HG02571 (cell line): Measurements from ENCODE around the gene PRKCA.

Experiments
- ATAC-seq: cut with Tn5 transposase; IDR thresholded peaks from one replicate; pipeline ENCODE4 v1.9.1; 2021; ENCODE audit warnings: mild to moderate bottlenecking, moderate library complexity; ENCODE audit not compliant: unreplicated experiment

PRKCA gene

GRCh38 chr17:66506641-66507040 is 204.2 kb downstream of the PRKCA start:
- ATAC-seq, result no peak

- no peak for ATAC-seq
Observed at GRCh38 chr17:66507103-66507923, 204.9 kb downstream of the PRKCA start.

GRCh38 chr17:66507982-66508760 is 205.8 kb downstream of the PRKCA start:
- ATAC-seq, result no peak

- ATAC-seq, result no peak
Observed at GRCh38 chr17:66508896-66509844, 206.8 kb downstream of the PRKCA start.

- ATAC-seq, result no peak
Observed at GRCh38 chr17:66509926-66510325, 207.5 kb downstream of the PRKCA start.

- ATAC-seq, result no peak
Observed at GRCh38 chr17:66511135-66511534, 208.7 kb downstream of the PRKCA start.

GRCh38 chr17:66514227-66514806 is 211.9 kb downstream of the PRKCA start:
- no peak for ATAC-seq

- no peak for ATAC-seq
Observed at GRCh38 chr17:66515974-66516373, 213.6 kb downstream of the PRKCA start.

GRCh38 chr17:66517336-66518009 is 215.1 kb downstream of the PRKCA start:
- no peak for ATAC-seq

GRCh38 chr17:66518108-66518507 is 215.7 kb downstream of the PRKCA start:
- ATAC-seq, result no peak

- no peak for ATAC-seq
Observed at GRCh38 chr17:66518677-66519076, 216.3 kb downstream of the PRKCA start.

- ATAC-seq, result no peak
Observed at GRCh38 chr17:66519154-66519553, 216.7 kb downstream of the PRKCA start.

GRCh38 chr17:66520999-66521398 is 218.6 kb downstream of the PRKCA start:
- ATAC-seq, result no peak

GRCh38 chr17:66522591-66523272 is 220.3 kb downstream of the PRKCA start:
- ATAC-seq, result no peak

GRCh38 chr17:66523378-66524200 is 221.2 kb downstream of the PRKCA start:
- ATAC-seq, result no peak

GRCh38 chr17:66524877-66525276 is 222.5 kb downstream of the PRKCA start:
- ATAC-seq, result no peak

- ATAC-seq, result no peak
Observed at GRCh38 chr17:66525338-66525737, 222.9 kb downstream of the PRKCA start.

GRCh38 chr17:66526827-66527226 is 224.4 kb downstream of the PRKCA start:
- ATAC-seq, result no peak

- ATAC-seq, result no peak
Observed at GRCh38 chr17:66527335-66527734, 224.9 kb downstream of the PRKCA start.
